Large intestine (tissue), 3 donors: ENCODE measurements around the gene TMEM63A. TPM values are rescaled to one million over a fixed set of nuclear protein-coding genes. Genes with fewer than 3 reads are reported as not detected.

ENCODE experiments used
- DNase-seq, 2 donors: peaks; one replicate each; pipeline versions ENCODE4 v3.0.0 to v3.0.0-alpha.2; 2013
- H3K27ac ChIP-seq: one replicate; pipeline ENCODE4 v1.5.1; 2013; ENCODE audit warnings: low read length
- H3K27me3 ChIP-seq: 2 replicates; pipeline ENCODE4 v1.6.1; 2013; ENCODE audit warnings: low read length; ENCODE audit not compliant: control insufficient read depth, insufficient read depth
- H3K36me3 ChIP-seq: 2 replicates; pipeline ENCODE4 v1.6.1; 2013; ENCODE audit warnings: low read length; ENCODE audit not compliant: control insufficient read depth, insufficient read depth
- H3K4me1 ChIP-seq: one replicate; pipeline ENCODE4 v1.6.1; 2013; ENCODE audit warnings: low read length; ENCODE audit not compliant: control insufficient read depth, insufficient read depth
- H3K4me3 ChIP-seq: one replicate; pipeline ENCODE4 v1.5.1; 2013; ENCODE audit warnings: low read length
- H3K9me3 ChIP-seq: one replicate; pipeline ENCODE4 v1.6.1; 2013; ENCODE audit warnings: mild to moderate bottlenecking, low read depth, low read length, moderate library complexity; ENCODE audit not compliant: control insufficient read depth
- WGBS: methylation state at CpG from one replicate; pipeline ENCODE4 v1.1.5; 2013; ENCODE audit warnings: low lambda C conversion rate; ENCODE audit not compliant: insufficient coverage; 5-methylcytosine and 5-hydroxymethylcytosine counted together
- polyA plus RNA-seq: library from polyadenylated mRNA; unstranded; fragments of 120-200 nt; gene quantifications from one replicate; pipeline ENCODE4 v1.2.1, GENCODE V29; 2013

Gene TMEM63A
- polyA plus RNA-seq, 1 donor = 105 TPM

DNA sequence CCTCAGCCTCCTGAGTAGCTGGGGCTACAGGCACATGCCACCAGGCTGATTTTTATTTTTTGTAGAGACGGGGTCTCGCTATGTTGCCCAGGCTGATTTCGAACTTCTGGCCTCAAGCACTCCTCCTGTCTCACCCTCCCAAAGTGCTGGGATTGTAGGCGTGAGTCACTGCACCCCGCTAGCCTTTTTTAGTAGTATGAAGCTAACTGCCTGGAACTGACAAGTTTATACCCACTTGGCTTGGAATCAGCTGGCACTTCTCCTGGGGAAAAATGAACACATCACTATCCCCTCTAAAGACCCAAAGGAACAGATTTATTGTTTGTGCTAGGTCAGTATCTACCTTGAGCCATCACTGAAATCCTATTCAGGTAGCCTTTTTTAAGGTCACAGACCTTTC is 19.0 kb downstream of the TMEM63A start:
- Histone ChIP-seq H3K9me3 (no peaks in the 10 kb centered on the region), H3K4me1 (peaks cover 11% of the 10 kb centered on the region), H3K27me3 (no peaks in the 10 kb centered on the region), H3K36me3 (peaks cover 84% of the 10 kb centered on the region), H3K4me3 (no peak overlapping the region), H3K27ac (no peak overlapping the region)
- no CpG with 5 or more reads among the region's 5 CpGs for WGBS
- no peak for DNase-seq

GRCh38 chr1:225862581-225862950 is 19.6 kb downstream of the TMEM63A start:
- H3K4me3 ChIP-seq = no peak overlapping the region
- peaks cover 14% of the 10 kb centered on the region for H3K4me1 ChIP-seq
- peaks cover 82% of the 10 kb centered on the region for H3K36me3 ChIP-seq
- H3K27me3 ChIP-seq = no peaks in the 10 kb centered on the region
- no peaks in the 10 kb centered on the region for H3K9me3 ChIP-seq
- no CpG with 5 or more reads among the region's 13 CpGs for WGBS
- DNase-seq = no peak
- no peak overlapping the region for H3K27ac ChIP-seq

GRCh38 chr1:225861834-225862580 is 20.2 kb downstream of the TMEM63A start:
- Histone ChIP-seq H3K27me3 (no peaks in the 10 kb centered on the region), H3K36me3 (peaks cover 80% of the 10 kb centered on the region), H3K4me1 (peaks cover 15% of the 10 kb centered on the region), H3K9me3 (no peaks in the 10 kb centered on the region), H3K4me3 (no peak overlapping the region), H3K27ac (no peak overlapping the region)
- WGBS = no CpG with 5 or more reads among the region's 13 CpGs
- DNase-seq = no peak

GRCh38 chr1:225860876-225861441 is 21.2 kb downstream of the TMEM63A start:
- no peak for DNase-seq
- Histone ChIP-seq H3K4me3 (no peak overlapping the region), H3K4me1 (peaks cover 15% of the 10 kb centered on the region), H3K9me3 (no peaks in the 10 kb centered on the region), H3K36me3 (peaks cover 79% of the 10 kb centered on the region), H3K27ac (no peak overlapping the region), H3K27me3 (no peaks in the 10 kb centered on the region)
- WGBS = 100% methylated on average over 1 of the region's 7 CpGs

GRCh38 chr1:225860107-225860506 is 22.1 kb downstream of the TMEM63A start:
- H3K27me3 ChIP-seq = no peaks in the 10 kb centered on the region
- peaks cover 10% of the 10 kb centered on the region for H3K4me1 ChIP-seq
- H3K27ac ChIP-seq = no peak overlapping the region
- peaks cover 76% of the 10 kb centered on the region for H3K36me3 ChIP-seq
- DNase-seq = no peak
- no peak overlapping the region for H3K4me3 ChIP-seq
- WGBS = no CpG with 5 or more reads among the region's 5 CpGs
- H3K9me3 ChIP-seq = no peaks in the 10 kb centered on the region

GRCh38 chr1:225859151-225859550 is 23.0 kb downstream of the TMEM63A start:
- no CpG with 5 or more reads among the region's 5 CpGs for WGBS
- Histone ChIP-seq H3K36me3 (peaks cover 80% of the 10 kb centered on the region), H3K4me1 (peaks cover 4% of the 10 kb centered on the region), H3K27ac (no peak overlapping the region), H3K9me3 (no peaks in the 10 kb centered on the region), H3K27me3 (no peaks in the 10 kb centered on the region), H3K4me3 (no peak overlapping the region)
- DNase-seq = no peak

GRCh38 chr1:225857256-225857655 is 24.9 kb downstream of the TMEM63A start:
- Histone ChIP-seq H3K27me3 (no peaks in the 10 kb centered on the region), H3K4me3 (no peak overlapping the region), H3K27ac (no peak overlapping the region), H3K4me1 (peaks cover 4% of the 10 kb centered on the region), H3K36me3 (peaks cover 85% of the 10 kb centered on the region), H3K9me3 (no peaks in the 10 kb centered on the region)
- no CpG with 5 or more reads among the region's 7 CpGs for WGBS
- no peak for DNase-seq

GRCh38 chr1:225855503-225856300 is 26.5 kb downstream of the TMEM63A start:
- DNase-seq = peak in 1 of 2 donors; percentile 66
- 50% methylated on average over 1 of the region's 10 CpGs for WGBS
- Histone ChIP-seq H3K27ac (no peak overlapping the region), H3K4me3 (no peak overlapping the region), H3K27me3 (no peaks in the 10 kb centered on the region), H3K4me1 (peaks cover 4% of the 10 kb centered on the region), H3K9me3 (no peaks in the 10 kb centered on the region), H3K36me3 (peaks cover 81% of the 10 kb centered on the region)

DNA sequence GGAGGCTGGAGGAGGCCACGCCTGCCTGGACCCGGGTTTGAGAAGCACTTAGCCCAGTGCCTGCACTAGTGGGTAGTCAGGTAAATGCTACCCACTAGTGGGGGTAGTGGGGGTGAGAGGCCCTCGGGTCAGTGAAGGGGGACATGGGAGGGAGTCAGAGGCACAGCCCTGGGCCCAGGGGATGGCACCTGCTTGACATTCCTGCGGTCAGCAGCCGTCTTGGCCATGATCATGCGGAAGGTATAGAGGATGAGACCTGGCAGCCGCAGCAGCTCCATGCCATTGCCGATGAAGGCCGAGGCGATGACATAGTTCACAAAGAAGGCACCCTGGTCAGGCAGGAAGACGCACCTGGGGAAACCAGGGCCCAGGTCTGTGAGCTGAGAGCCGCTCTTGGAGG is 28.7 kb downstream of the TMEM63A start:
- H3K4me3 ChIP-seq = no peak overlapping the region
- no CpG with 5 or more reads among the region's 12 CpGs for WGBS
- H3K4me1 ChIP-seq = peaks cover 6% of the 10 kb centered on the region
- H3K27ac ChIP-seq = no peak overlapping the region
- H3K9me3 ChIP-seq = no peaks in the 10 kb centered on the region
- peaks cover 83% of the 10 kb centered on the region for H3K36me3 ChIP-seq
- no peak for DNase-seq
- H3K27me3 ChIP-seq = no peaks in the 10 kb centered on the region

DNA sequence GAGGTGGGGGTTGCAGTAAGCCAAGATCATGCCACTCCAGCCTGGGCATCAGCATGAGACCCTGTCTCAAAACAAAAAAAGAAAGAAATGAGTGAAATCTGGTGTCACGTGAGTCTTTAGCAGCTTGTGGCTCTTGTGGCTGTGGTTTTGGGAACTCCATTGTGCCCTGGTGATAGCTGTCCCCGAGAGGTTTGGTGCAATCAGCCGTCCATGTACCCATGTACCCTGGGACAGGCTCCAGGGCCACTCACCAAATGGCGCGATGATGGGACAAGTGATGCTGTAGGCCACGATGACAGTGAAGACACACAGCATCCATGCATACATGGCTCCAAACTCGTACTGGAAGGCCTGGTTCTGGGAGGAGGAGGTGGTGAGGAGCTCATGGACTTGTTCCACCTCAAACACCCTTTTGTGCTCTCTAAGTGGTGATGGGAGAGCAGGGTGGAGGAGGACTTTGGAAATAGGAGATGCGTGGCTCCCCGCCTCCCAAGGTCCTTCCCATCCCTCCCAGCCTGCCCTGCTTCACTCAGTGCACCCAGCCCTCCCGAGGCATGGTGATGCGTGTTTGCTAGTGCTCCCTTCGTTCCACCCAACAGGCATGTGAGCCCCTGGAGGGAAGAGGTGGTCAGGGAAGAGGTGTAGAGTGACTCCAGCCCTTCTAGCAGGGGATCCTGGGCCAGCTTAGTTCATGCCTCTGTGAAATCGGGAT is 29.6 kb downstream of the TMEM63A start:
- no peaks in the 10 kb centered on the region for H3K27me3 ChIP-seq
- H3K9me3 ChIP-seq = no peaks in the 10 kb centered on the region
- H3K4me1 ChIP-seq = peaks cover 12% of the 10 kb centered on the region
- H3K36me3 ChIP-seq = peaks cover 88% of the 10 kb centered on the region
- DNase-seq = no peak
- H3K27ac ChIP-seq = no peak overlapping the region
- WGBS = no CpG with 5 or more reads among the region's 13 CpGs
- no peak overlapping the region for H3K4me3 ChIP-seq
